NB4 (cell line): ENCODE measurements around the gene GAS2L2.

Experiments
- POLR2A ChIP-seq: IDR thresholded peaks from 2 replicates; pipeline ENCODE4 v1.6.1; 2011; ENCODE audit warnings: mild to moderate bottlenecking; ENCODE audit not compliant: insufficient read length; ENCODE audit errors: extremely low read depth
- TF ChIP-seq, protein P1 (sequence below): IDR thresholded peaks from one replicate; pipeline ENCODE4 v1.5.1; 2012; ENCODE audit warnings: low read depth, low read length

DNA sequence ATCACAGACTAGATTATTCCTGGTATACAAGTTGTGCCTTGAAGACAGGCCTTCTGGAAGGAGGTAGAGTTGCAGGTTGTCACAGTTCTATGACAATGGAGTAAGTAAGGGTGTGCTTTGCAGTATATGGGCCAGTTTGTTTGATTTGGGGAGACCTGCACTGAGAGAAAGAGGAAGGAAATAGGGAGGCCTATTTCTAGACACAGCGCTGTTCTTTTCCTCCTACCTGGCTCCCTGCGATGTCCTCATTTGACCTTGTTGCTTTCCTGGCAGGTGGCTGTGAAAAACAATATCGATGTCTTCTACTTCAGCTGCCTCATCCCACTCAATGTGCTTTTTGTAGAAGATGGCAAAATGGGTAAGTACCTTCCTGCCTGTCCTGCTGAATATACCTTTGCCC, 44.1 kb downstream of the GAS2L2 start:
- TF ChIP-seq, protein P1, sequence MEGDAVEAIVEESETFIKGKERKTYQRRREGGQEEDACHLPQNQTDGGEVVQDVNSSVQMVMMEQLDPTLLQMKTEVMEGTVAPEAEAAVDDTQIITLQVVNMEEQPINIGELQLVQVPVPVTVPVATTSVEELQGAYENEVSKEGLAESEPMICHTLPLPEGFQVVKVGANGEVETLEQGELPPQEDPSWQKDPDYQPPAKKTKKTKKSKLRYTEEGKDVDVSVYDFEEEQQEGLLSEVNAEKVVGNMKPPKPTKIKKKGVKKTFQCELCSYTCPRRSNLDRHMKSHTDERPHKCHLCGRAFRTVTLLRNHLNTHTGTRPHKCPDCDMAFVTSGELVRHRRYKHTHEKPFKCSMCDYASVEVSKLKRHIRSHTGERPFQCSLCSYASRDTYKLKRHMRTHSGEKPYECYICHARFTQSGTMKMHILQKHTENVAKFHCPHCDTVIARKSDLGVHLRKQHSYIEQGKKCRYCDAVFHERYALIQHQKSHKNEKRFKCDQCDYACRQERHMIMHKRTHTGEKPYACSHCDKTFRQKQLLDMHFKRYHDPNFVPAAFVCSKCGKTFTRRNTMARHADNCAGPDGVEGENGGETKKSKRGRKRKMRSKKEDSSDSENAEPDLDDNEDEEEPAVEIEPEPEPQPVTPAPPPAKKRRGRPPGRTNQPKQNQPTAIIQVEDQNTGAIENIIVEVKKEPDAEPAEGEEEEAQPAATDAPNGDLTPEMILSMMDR: no peak
- TF ChIP-seq POLR2A: no peak
